Gastroesophageal sphincter (tissue), 3 donors: ENCODE data around the gene FBXL17.

Experiments
- POLR2AphosphoS5 ChIP-seq: sonication (generic); formaldehyde crosslinking; IDR thresholded peaks from one replicate; pipeline ENCODE4 v1.6.1; 2017; ENCODE audit warnings: antibody characterized with exemption
- TF ChIP-seq, protein P1 (sequence below), 4 experiments: fragments of 200-600 bp in 2 of 4; fragments of 450-650 bp in 2 of 4; sonication (generic) in 1 of 4; IDR thresholded peaks; one replicate each; pipeline ENCODE4 v1.5.1; 2017 to 2019; ENCODE audit warnings: antibody characterized with exemption in 4 of 4, mild to moderate bottlenecking in 2 of 4, moderate library complexity in 2 of 4

DNA sequence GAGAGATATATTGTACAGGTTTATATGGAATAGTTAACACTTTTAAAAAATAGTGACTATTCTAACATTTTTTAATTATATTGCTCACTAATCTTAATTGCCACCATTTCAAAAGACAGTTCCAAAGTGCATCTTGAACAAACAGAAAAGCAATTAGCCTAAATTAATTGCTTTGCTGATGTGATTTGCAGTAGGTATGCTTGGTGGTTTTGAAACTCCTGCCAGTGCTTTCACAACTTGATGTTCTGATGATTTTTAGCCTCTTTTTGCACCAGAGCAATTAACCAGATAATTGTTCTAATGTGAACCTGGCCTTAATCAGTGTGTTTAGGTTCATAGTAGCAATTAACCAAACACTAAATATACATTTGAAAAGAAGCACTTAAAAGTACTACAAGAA, 207.6 kb downstream of the FBXL17 start:
- TF ChIP-seq, protein P1, sequence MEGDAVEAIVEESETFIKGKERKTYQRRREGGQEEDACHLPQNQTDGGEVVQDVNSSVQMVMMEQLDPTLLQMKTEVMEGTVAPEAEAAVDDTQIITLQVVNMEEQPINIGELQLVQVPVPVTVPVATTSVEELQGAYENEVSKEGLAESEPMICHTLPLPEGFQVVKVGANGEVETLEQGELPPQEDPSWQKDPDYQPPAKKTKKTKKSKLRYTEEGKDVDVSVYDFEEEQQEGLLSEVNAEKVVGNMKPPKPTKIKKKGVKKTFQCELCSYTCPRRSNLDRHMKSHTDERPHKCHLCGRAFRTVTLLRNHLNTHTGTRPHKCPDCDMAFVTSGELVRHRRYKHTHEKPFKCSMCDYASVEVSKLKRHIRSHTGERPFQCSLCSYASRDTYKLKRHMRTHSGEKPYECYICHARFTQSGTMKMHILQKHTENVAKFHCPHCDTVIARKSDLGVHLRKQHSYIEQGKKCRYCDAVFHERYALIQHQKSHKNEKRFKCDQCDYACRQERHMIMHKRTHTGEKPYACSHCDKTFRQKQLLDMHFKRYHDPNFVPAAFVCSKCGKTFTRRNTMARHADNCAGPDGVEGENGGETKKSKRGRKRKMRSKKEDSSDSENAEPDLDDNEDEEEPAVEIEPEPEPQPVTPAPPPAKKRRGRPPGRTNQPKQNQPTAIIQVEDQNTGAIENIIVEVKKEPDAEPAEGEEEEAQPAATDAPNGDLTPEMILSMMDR (IDR thresholded peaks at IDR 0.05), result no peak
- no peak for TF ChIP-seq POLR2AphosphoS5
